HepG2 (cell line): ENCODE data around the gene UVSSA. TPM values are rescaled to one million over a fixed set of nuclear protein-coding genes. Genes with fewer than 3 reads are reported as not detected.
"Not testable (repeated sequence)": the region's sequence is repeated elsewhere in the genome, so short reads cannot be mapped to it uniquely, and the experiment has no call there.

Experiments used
- ATAC-seq: fragments of 200-7000 bp; cut with Tn5 transposase; 3 replicates; pipeline ENCODE4 v1.9.1; 2020; ENCODE audit warnings: mild to moderate bottlenecking, moderate library complexity
- BruUV-seq: library from RNA; stranded (reverse); fragments of 400-500 nt; replicated peaks from 2 replicates; lab custom pipeline; 2021; lab: Mats Ljungman, UMichigan
- CTCF ChIA-PET: fragments of 300-600 bp; formaldehyde crosslinking; extraction: SDS; loops from one replicate; lab custom pipeline; 2021; ENCODE audit warnings: low total read pairs, inconsistent platforms, low intra/inter-chr PET ratio; lab: Yijun Ruan, JAX
- POLR2A ChIA-PET: fragments of 350-600 bp; sonication (Branson Sonifier 250); formaldehyde crosslinking; loops from one replicate; lab custom pipeline; 2020; ENCODE audit warnings: antibody characterized with exemption, inconsistent platforms; lab: Yijun Ruan, JAX
- DNase-seq: peaks from one replicate; pipeline ENCODE4 v3.0.0-alpha.2; 2015; ENCODE audit warnings: low spot score
- FAIRE-seq: peaks from 3 replicates; lab custom pipeline; 2011; peaks lifted over from hg19 to GRCh38; lab: Jason Lieb, UNC
- H2AFZ ChIP-seq: one replicate; pipeline ENCODE4 v1.6.1; 2011; ENCODE audit warnings: low read length, inconsistent platforms
- H3K27ac ChIP-seq: fragments of 300-600 bp; 3 replicates; pipeline ENCODE4 v1.8.0; 2011; ENCODE audit warnings: mixed run types, mild to moderate bottlenecking, mixed read lengths, low read length, inconsistent platforms; ENCODE audit not compliant: insufficient read depth; ENCODE audit errors: extremely low read length
- H3K27me3 ChIP-seq, 2 experiments: fragments of 200-600 bp in 1 of 2; 2 replicates in 1 of 2; 3 replicates in 1 of 2; pipeline versions ENCODE4 v1.6.0 to v1.8.0; 2011; ENCODE audit warnings: low read length in 2 of 2, mild to moderate bottlenecking in 2 of 2, moderate library complexity in 2 of 2, inconsistent platforms in 1 of 2; ENCODE audit not compliant: insufficient read depth in 2 of 2, control insufficient read depth in 1 of 2
- H3K36me3 ChIP-seq, 2 experiments: fragments of 200-600 bp in 1 of 2; replicated peaks in 1 of 2; 2 replicates in 1 of 2; 3 replicates in 1 of 2; pipeline versions ENCODE4 v1.5.1 to v1.8.0; 2011; ENCODE audit warnings: low read length in 2 of 2, inconsistent platforms in 1 of 2; ENCODE audit not compliant: insufficient read depth in 2 of 2, control insufficient read depth in 1 of 2
- H3K4me1 ChIP-seq: 2 replicates; pipeline ENCODE4 v1.5.1; 2012; ENCODE audit warnings: low read length, inconsistent platforms; ENCODE audit not compliant: insufficient read depth
- H3K4me2 ChIP-seq: 2 replicates; pipeline ENCODE4 v1.6.0; 2011; ENCODE audit warnings: low read depth, low read length, inconsistent platforms
- H3K4me3 ChIP-seq, 3 experiments: fragments of 200-600 bp in 1 of 3; sonication (generic), shearing (Covaris generic) in 1 of 3; replicated peaks in 1 of 3; 2 replicates each; pipeline ENCODE4 v1.5.1; 2011 to 2016; ENCODE audit warnings: low read length in 3 of 3, inconsistent platforms in 2 of 3, low read depth in 2 of 3, mild to moderate bottlenecking in 2 of 3, control low read depth in 1 of 3, mixed read lengths in 1 of 3; ENCODE audit not compliant: insufficient read depth in 1 of 3
- H3K79me2 ChIP-seq: one replicate; pipeline ENCODE4 v1.6.1; 2011; ENCODE audit warnings: low read length, inconsistent platforms; ENCODE audit not compliant: insufficient read depth
- H3K9ac ChIP-seq: 2 replicates; pipeline ENCODE4 v1.6.0; 2011; ENCODE audit warnings: mild to moderate bottlenecking, low read depth, low read length, inconsistent platforms; ENCODE audit not compliant: insufficient read depth
- H3K9me3 ChIP-seq: 2 replicates; pipeline ENCODE4 v1.5.1; 2012; ENCODE audit warnings: mild to moderate bottlenecking, low read length
- H4K20me1 ChIP-seq: 2 replicates; pipeline ENCODE4 v1.6.0; 2011; ENCODE audit warnings: inconsistent platforms, mild to moderate bottlenecking, low read length, moderate library complexity; ENCODE audit not compliant: insufficient read depth
- MATR3 ChIP-seq: sonication (generic); formaldehyde crosslinking; IDR thresholded peaks from 2 replicates; pipeline ENCODE4 v1.4.0; 2020; ENCODE audit warnings: missing genetic modification reagents
- ZNF484 ChIP-seq: sonication (generic); formaldehyde crosslinking; IDR thresholded peaks from 2 replicates; pipeline ENCODE4 v1.5.1; 2020; ENCODE audit warnings: mild to moderate bottlenecking, low read depth, missing genetic modification reagents, borderline replicate concordance
- ZNF607 ChIP-seq: sonication (generic); formaldehyde crosslinking; IDR thresholded peaks from 2 replicates; pipeline ENCODE4 v1.5.1; 2020; ENCODE audit warnings: missing genetic modification reagents, mild to moderate bottlenecking, borderline replicate concordance
- ZNF770 ChIP-seq: sonication (generic); formaldehyde crosslinking; IDR thresholded peaks from 2 replicates; pipeline ENCODE4 v1.5.0; 2020; ENCODE audit warnings: mild to moderate bottlenecking, missing genetic modification reagents
- ZNF841 ChIP-seq: sonication (generic); formaldehyde crosslinking; IDR thresholded peaks from 2 replicates; pipeline ENCODE4 v1.8.1; 2023; ENCODE audit warnings: missing genetic modification reagents, borderline replicate concordance
- WGBS: methylation state at CpG from one replicate; pipeline ENCODE4 v1.1.6; 2017; ENCODE audit warnings: low lambda C conversion rate; 5-methylcytosine and 5-hydroxymethylcytosine counted together
- in situ Hi-C: cut with HindIII; loops from 2 replicates; pipeline ENCODE4 v1.10.0; 2017; ENCODE audit warnings: low pct_unique_long_range_greater_than_20kb; ENCODE audit not compliant: extremely low pct_ligation_motif_present
- intact Hi-C: fragments of 100-400 bp; cut with micrococcal nuclease; formaldehyde crosslinking; loops from one replicate; pipeline ENCODE4 v1.10.0; 2022; ENCODE audit not compliant: unreplicated experiment
- polyA plus RNA-seq, 8 experiments: library from polyadenylated mRNA; depleted of rRNA in 3 of 8; stranded (reverse) in 7 of 8; unstranded in 1 of 8; fragments of >200 nt; fragmentation: Illumina TruSeq in 4 of 8; extraction: Trizol in 4 of 8; gene quantifications; 2 replicates each; pipeline versions ENCODE4 v1.2.1 to v1.2.3, GENCODE V29; 2011 to 2016; ENCODE audit warnings: low read depth in 4 of 8, missing spikeins in 1 of 8, mixed read lengths in 1 of 8; ENCODE audit not compliant: insufficient read depth in 1 of 8
- total RNA-seq, 5 experiments: library from RNA; depleted of rRNA; stranded (reverse); fragments of >200 nt; fragmentation: Illumina TruSeq; extraction: Trizol; gene quantifications; 2 replicates each; pipeline ENCODE4 v1.2.3, GENCODE V29; 2016; ENCODE audit warnings: low read depth in 1 of 5
- TF ChIP-seq, protein P1 (sequence below): sonication (generic); formaldehyde crosslinking; IDR thresholded peaks from 2 replicates; pipeline ENCODE4 v1.5.1; 2020; ENCODE audit warnings: mild to moderate bottlenecking, moderate library complexity, missing genetic modification reagents

UVSSA gene
- total and polyA plus RNA-seq, 2 of the 13 experiments (the other 11 are each of a cell fraction or from before 2014, with no cell fraction given), result 4.6 to 8.4 TPM

GRCh38 chr4:1427010-1427409 lies 80.0 kb downstream of the UVSSA start:
- Histone ChIP-seq H3K9ac (no peak overlapping the region), H3K4me2 (no peak overlapping the region), H2AFZ (no peak overlapping the region), H3K27ac (no peak overlapping the region), H3K4me3 (no peak overlapping the region), H4K20me1 (no peaks in the 10 kb centered on the region), H3K79me2 (no peaks in the 10 kb centered on the region), H3K27me3 (peaks cover 0 to 13% of the 10 kb centered on the region in 2 experiments; a peak in 2 of 5 replicates), H3K9me3 (no peaks in the 10 kb centered on the region), H3K36me3 (no peaks in the 10 kb centered on the region), H3K4me1 (no peaks in the 10 kb centered on the region)
- BruUV-seq, result no TSS peak
- in situ Hi-C loops (no loop called here), intact Hi-C loops (no loop called here)
- ATAC-seq (no peak), FAIRE-seq (no peak), DNase-seq (no peak)
- no peak for TF ChIP-seq ZNF607 (CRISPR knock-in tag)
- no peak for TF ChIP-seq ZNF484 (CRISPR knock-in tag)
- no peak for TF ChIP-seq MATR3 (CRISPR knock-in tag)
- TF ChIP-seq ZNF841 (CRISPR knock-in tag), result no peak
- POLR2A ChIA-PET, result no interaction called here
- CTCF ChIA-PET, result no interaction called here
- WGBS, result 14% methylated on average over 5 of the region's 5 CpGs

GRCh38 chr4:1443688-1444172 lies 96.7 kb downstream of the UVSSA start:
- intact Hi-C loops, H3K9me3 ChIP-seq, POLR2A ChIA-PET, in situ Hi-C loops, H3K4me1 ChIP-seq: not testable (repeated sequence)
- TF ChIP-seq, protein P1, sequence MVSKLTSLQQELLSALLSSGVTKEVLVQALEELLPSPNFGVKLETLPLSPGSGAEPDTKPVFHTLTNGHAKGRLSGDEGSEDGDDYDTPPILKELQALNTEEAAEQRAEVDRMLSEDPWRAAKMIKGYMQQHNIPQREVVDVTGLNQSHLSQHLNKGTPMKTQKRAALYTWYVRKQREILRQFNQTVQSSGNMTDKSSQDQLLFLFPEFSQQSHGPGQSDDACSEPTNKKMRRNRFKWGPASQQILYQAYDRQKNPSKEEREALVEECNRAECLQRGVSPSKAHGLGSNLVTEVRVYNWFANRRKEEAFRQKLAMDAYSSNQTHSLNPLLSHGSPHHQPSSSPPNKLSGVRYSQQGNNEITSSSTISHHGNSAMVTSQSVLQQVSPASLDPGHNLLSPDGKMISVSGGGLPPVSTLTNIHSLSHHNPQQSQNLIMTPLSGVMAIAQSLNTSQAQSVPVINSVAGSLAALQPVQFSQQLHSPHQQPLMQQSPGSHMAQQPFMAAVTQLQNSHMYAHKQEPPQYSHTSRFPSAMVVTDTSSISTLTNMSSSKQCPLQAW (CRISPR knock-in tag), result peak; percentile 54; the same call in 1 of the 2 replicates
- TF ChIP-seq ZNF770, result peak; percentile 99
- TF ChIP-seq, all 625 proteins: peak for 2; not testable (repeated sequence) for 623
- H3K4me2 ChIP-seq, CTCF ChIA-PET, H2AFZ ChIP-seq, FAIRE-seq, H3K9ac ChIP-seq, H3K79me2 ChIP-seq, H3K36me3 ChIP-seq, H4K20me1 ChIP-seq, H3K27ac ChIP-seq, H3K4me3 ChIP-seq, BruUV-seq, DNase-seq: not testable (repeated sequence)
- 28% methylated on average over 4 of the region's 4 CpGs for WGBS
- peak; percentile 82 for ATAC-seq
- H3K27me3 ChIP-seq, result peaks cover 2 to 29% of the 10 kb centered on the region in 2 experiments; a peak in 4 of 5 replicates
